Large intestine (tissue), 12 donors: Measurements from ENCODE around the gene FBXW9. TPM values are rescaled to one million over a fixed set of nuclear protein-coding genes. Genes with fewer than 3 reads are reported as not detected.

Source experiments
- DNase-seq, 2 donors: peaks; one replicate each; pipeline versions ENCODE4 v3.0.0 to v3.0.0-alpha.2; 2013
- H3K27ac ChIP-seq: one replicate; pipeline ENCODE4 v1.5.1; 2013; ENCODE audit warnings: low read length
- H3K27me3 ChIP-seq: 2 replicates; pipeline ENCODE4 v1.6.1; 2013; ENCODE audit warnings: low read length; ENCODE audit not compliant: control insufficient read depth, insufficient read depth
- H3K36me3 ChIP-seq: 2 replicates; pipeline ENCODE4 v1.6.1; 2013; ENCODE audit warnings: low read length; ENCODE audit not compliant: control insufficient read depth, insufficient read depth
- H3K4me1 ChIP-seq: one replicate; pipeline ENCODE4 v1.6.1; 2013; ENCODE audit warnings: low read length; ENCODE audit not compliant: control insufficient read depth, insufficient read depth
- H3K4me3 ChIP-seq: one replicate; pipeline ENCODE4 v1.5.1; 2013; ENCODE audit warnings: low read length
- H3K9me3 ChIP-seq: one replicate; pipeline ENCODE4 v1.6.1; 2013; ENCODE audit warnings: mild to moderate bottlenecking, low read depth, low read length, moderate library complexity; ENCODE audit not compliant: control insufficient read depth
- WGBS: methylation state at CpG from one replicate; pipeline ENCODE4 v1.1.5; 2013; ENCODE audit warnings: low lambda C conversion rate; ENCODE audit not compliant: insufficient coverage; 5-methylcytosine and 5-hydroxymethylcytosine counted together
- long read RNA-seq, 11 donors: transcript quantifications; one replicate each; lab custom pipeline, GENCODE V29; 2026
- polyA plus RNA-seq: library from polyadenylated mRNA; unstranded; fragments of 120-200 nt; gene quantifications from one replicate; pipeline ENCODE4 v1.2.1, GENCODE V29; 2013

The FBXW9 gene
- polyA plus RNA-seq = 9.5 TPM
- long read RNA-seq, donor 1 = 0 reads
- long read RNA-seq, donor 2, partial matches to known transcripts = 0 of 4 reads
- long read RNA-seq, donor 2, other reads (novel, unspliced or antisense) = 0 of 4 reads
- long read RNA-seq, donor 3 = 0 reads
- long read RNA-seq, donor 4, partial matches to known transcripts = 0 of 1 reads
- long read RNA-seq, donor 4, other reads (novel, unspliced or antisense) = 0 of 1 reads
- long read RNA-seq, donor 5 = 0 reads
- long read RNA-seq, donor 6, partial matches to known transcripts = 0 of 2 reads
- long read RNA-seq, donor 6, other reads (novel, unspliced or antisense) = 0 of 2 reads
- long read RNA-seq, donor 7 = 0 reads
- long read RNA-seq, donor 8, partial matches to known transcripts = 0 of 4 reads
- long read RNA-seq, donor 8, other reads (novel, unspliced or antisense) = 0 of 4 reads
- long read RNA-seq, donor 9, partial matches to known transcripts = 0 of 2 reads
- long read RNA-seq, donor 9, other reads (novel, unspliced or antisense) = 0 of 2 reads
- long read RNA-seq, donor 10, partial matches to known transcripts = 0 of 3 reads
- long read RNA-seq, donor 10, other reads (novel, unspliced or antisense) = 0 of 3 reads
- long read RNA-seq, donor 11 = 0 reads

DNA sequence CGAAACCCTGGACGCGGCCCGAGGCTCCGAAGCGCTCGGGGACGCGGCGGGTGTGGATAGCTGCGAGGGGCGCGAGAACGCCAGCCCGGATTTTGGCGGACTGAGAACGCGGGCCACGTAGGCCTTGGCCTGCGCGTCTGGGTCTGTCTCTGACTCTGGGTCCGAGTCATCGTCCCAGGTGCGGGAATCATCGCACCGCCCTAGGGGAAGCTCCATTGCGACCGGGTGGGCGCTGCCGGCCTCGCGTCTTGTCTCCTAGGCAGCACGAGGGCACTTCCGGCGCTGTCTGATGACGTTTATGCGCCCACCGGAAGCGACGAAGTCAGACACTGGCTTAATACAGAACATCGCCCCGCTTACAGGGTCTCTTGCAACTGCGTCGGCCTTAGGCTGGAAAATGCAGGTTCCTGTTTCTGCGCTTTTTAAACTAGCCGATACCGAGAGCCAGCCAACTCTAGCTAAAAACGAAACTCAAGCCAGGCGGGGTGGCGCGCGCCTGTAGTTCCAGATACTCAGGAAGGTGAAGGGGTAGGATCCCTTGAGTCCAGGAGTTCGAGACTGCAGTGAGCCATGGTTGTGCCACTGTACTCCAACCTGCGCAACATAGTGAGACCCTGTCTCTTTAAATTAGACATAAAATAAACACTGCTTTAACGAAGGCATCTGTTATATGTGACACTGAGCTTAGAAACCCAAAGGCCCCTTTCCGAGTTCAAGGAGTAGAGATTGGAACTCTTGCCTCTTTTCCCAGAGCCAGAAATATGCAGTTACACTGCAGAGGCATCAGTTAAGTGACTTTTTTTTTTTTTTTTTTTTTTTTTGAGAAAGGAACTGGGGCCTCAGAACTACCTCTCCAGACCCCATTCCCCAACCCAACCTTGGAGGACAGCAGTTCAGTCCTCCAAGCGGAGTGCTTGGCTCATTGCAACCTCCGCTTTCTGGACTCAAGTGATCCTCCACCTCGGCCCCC, at the start of gene FBXW9:
Gene FBXW9 (minus strand): TSS at position 266 of the 970 bp plus-strand sequence. CDS start 50 bp downstream, at position 216.
- WGBS = no CpG with 5 or more reads among the region's 59 CpGs
- peak within 1 kb of the TSS; percentile 93 for H3K27ac ChIP-seq
- peaks cover 27% of the 10 kb centered on the region for H3K36me3 ChIP-seq
- DNase-seq = peak; percentile 90 to 92
- H3K4me1 ChIP-seq = peaks cover 12% of the 10 kb centered on the region
- H3K27me3 ChIP-seq = no peaks in the 10 kb centered on the region
- peak within 1 kb of the TSS; percentile 98 for H3K4me3 ChIP-seq
- no peaks in the 10 kb centered on the region for H3K9me3 ChIP-seq

GRCh38 chr19:12745166-12745897, 48.9 kb upstream of the FBXW9 start:
- H3K36me3 ChIP-seq = peaks cover 53% of the 10 kb centered on the region

GRCh38 chr19:12737835-12738351, 41.5 kb upstream of the FBXW9 start:
- no CpG with 5 or more reads among the region's 13 CpGs for WGBS
- H3K27ac ChIP-seq = no peak overlapping the region
- H3K4me3 ChIP-seq = peak overlapping the region; percentile 87
- peaks cover 24% of the 10 kb centered on the region for H3K36me3 ChIP-seq
- H3K4me1 ChIP-seq = peaks cover 11% of the 10 kb centered on the region
- no peaks in the 10 kb centered on the region for H3K27me3 ChIP-seq
- no peak for DNase-seq
- no peaks in the 10 kb centered on the region for H3K9me3 ChIP-seq

More at GRCh38 chr19:12745166-12745897, 48.9 kb upstream of the FBXW9 start:
- no peak for DNase-seq
- H3K4me3 ChIP-seq = no peak overlapping the region
- no peak overlapping the region for H3K27ac ChIP-seq
- no peaks in the 10 kb centered on the region for H3K4me1 ChIP-seq
- peaks cover 18% of the 10 kb centered on the region for H3K9me3 ChIP-seq
- peaks cover 3% of the 10 kb centered on the region for H3K27me3 ChIP-seq
- no CpG with 5 or more reads among the region's 22 CpGs for WGBS

DNA sequence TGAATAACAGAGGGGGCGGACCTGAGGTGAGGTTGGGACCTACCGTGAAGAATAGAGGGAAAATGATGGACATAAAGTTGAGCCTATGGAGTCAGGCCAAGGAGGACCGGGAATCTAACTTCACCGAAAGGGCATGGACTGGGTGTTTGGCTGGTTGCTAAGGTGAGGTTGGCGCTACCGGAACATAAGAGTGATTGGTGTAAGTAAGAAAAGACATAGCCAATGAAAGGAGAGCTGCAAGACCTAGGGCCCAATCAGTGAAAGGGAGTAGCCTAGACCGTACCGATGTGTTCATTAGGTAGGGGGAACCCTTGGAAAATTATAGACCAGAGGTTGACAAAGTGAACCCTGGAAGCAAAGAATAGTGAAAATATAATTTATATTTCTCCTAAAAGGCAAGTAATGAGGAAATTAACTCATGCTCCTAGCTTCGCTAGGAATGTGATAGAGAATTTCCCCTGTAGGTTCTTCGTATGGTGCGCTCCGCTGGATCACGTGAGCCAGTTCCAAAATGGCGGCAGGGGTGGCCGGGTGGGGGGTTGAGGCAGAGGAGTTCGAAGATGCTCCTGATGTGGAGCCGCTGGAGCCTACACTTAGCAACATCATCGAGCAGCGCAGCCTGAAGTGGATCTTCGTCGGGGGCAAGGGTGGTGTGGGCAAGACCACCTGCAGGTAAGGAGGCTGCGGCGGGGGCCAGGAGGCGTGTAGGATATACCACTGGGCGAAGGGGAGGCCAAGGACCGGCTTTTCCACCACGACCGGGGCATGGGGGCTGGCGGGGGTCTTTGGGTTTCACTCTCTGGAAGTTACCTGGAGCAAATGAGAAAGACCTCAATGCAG, 40.8 kb upstream of the FBXW9 start, which contains the start of gene GET3:
Gene GET3 (plus strand): TSS at position 503 of the 840 bp plus-strand sequence. CDS start 9 bp downstream, at position 512.
- Histone ChIP-seq H3K27me3 (no peaks in the 10 kb centered on the region), H3K9me3 (no peaks in the 10 kb centered on the region), H3K36me3 (peaks cover 22% of the 10 kb centered on the region), H3K4me1 (peaks cover 17% of the 10 kb centered on the region), H3K27ac (peak within 1 kb of the TSS; percentile 85), H3K4me3 (peak within 1 kb of the TSS; percentile 87)
- DNase-seq = peak; percentile 98 to 100
- 0% methylated on average over 4 of the region's 29 CpGs for WGBS

DNA sequence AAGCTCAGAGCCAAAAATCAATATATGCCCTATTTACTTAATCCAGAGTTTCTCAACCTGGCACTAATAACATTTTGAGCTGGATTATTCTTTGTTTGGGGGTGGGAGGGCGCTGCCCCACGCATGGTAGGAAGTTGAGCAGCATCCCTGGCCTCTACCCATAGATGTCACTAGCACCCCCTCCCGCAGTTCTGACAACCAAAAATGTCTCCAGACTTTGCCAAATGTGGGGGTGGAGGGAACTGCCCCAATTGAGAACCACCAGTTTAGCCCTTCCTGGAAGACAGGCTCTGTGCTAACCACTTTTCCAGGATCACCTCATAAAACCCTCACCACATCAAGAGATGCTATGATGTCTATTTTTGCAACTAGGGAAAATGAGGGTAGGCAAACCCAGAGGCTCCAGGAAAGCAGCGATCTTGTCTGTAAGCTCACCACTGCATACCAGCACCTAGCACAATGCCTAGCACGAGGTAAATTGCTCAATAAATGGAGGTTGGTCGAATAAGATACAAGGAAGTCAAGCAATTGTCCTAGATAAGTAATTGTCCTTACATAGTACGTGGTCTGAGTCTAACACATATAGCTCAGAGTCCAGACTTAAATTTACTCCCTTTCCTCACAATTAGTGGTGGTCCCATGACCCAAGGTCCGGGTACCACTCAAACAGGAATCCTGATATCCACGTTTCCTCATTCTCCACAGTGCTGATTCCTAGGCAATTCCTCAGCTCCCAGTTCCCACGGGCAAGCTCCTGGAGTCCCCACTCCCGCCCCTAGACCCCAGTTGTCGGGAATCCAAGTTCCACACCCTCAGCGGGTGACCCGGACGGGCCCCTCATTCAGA, 37.2 kb upstream of the FBXW9 start:
- H3K9me3 ChIP-seq = no peaks in the 10 kb centered on the region
- no CpG with 5 or more reads among the region's 15 CpGs for WGBS
- peak in 1 of 2 donors; percentile 43 for DNase-seq
- peak overlapping the region; percentile 81 for H3K4me3 ChIP-seq
- H3K27me3 ChIP-seq = no peaks in the 10 kb centered on the region
- H3K36me3 ChIP-seq = peaks cover 25% of the 10 kb centered on the region
- peak overlapping the region; percentile 84 for H3K27ac ChIP-seq
- peaks cover 19% of the 10 kb centered on the region for H3K4me1 ChIP-seq

GRCh38 chr19:12731337-12731736, 34.9 kb upstream of the FBXW9 start:
- H3K27ac ChIP-seq = no peak overlapping the region
- WGBS = no CpG with 5 or more reads among the region's 24 CpGs
- no peak for DNase-seq
- H3K4me3 ChIP-seq = no peak overlapping the region
- no peaks in the 10 kb centered on the region for H3K27me3 ChIP-seq
- H3K9me3 ChIP-seq = no peaks in the 10 kb centered on the region
- H3K4me1 ChIP-seq = peaks cover 12% of the 10 kb centered on the region
- H3K36me3 ChIP-seq = peaks cover 29% of the 10 kb centered on the region

DNA sequence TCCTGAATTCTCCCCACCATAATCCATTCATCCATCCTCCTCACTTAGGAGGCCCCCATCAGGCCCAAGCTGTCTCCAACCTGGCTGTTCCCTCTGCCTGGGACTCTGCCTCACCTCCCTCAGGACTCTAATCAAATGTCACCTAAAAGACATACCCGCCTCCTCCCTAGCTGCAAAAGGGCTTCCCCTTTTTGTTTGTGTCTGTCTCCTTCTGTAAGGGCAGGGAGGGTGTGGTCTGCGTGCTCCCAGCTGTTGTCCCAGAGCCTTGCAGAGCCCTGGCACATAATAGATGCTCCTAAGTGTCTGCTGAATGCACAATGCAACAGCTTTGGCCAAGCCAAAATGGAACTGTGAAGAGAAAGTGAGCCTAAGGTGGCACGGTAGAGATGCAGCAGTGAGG, 33.6 kb upstream of the FBXW9 start:
- WGBS = no CpG with 5 or more reads among the region's 3 CpGs
- Histone ChIP-seq H3K36me3 (peaks cover 29% of the 10 kb centered on the region), H3K9me3 (no peaks in the 10 kb centered on the region), H3K27me3 (no peaks in the 10 kb centered on the region), H3K4me3 (no peak overlapping the region), H3K27ac (no peak overlapping the region), H3K4me1 (peaks cover 12% of the 10 kb centered on the region)
- DNase-seq = no peak

GRCh38 chr19:12727745-12728433, 31.5 kb upstream of the FBXW9 start:
- no peak overlapping the region for H3K27ac ChIP-seq
- no peaks in the 10 kb centered on the region for H3K27me3 ChIP-seq
- peaks cover 12% of the 10 kb centered on the region for H3K4me1 ChIP-seq
- H3K9me3 ChIP-seq = no peaks in the 10 kb centered on the region
- no peak for DNase-seq
- no peak overlapping the region for H3K4me3 ChIP-seq
- peaks cover 29% of the 10 kb centered on the region for H3K36me3 ChIP-seq
- 80% methylated on average over 1 of the region's 9 CpGs for WGBS
